Transverse colon (tissue), 4 donors: ENCODE data around the gene KIAA1958.

Experiments
- EP300 ChIP-seq: sonication (generic); formaldehyde crosslinking; IDR thresholded peaks from one replicate; pipeline ENCODE4 v1.6.1; 2017; ENCODE audit warnings: antibody characterized with exemption, low read depth
- POLR2A ChIP-seq: fragments of 450-650 bp; IDR thresholded peaks from one replicate; pipeline ENCODE4 v1.6.1; 2016; ENCODE audit warnings: antibody characterized with exemption, mild to moderate bottlenecking, moderate library complexity
- POLR2AphosphoS5 ChIP-seq, 3 donors: sonication (generic); formaldehyde crosslinking; IDR thresholded peaks; one replicate each; pipeline ENCODE4 v1.6.1; 2016; ENCODE audit warnings: antibody characterized with exemption in 3 of 3
- TF ChIP-seq, protein P1 (sequence below), 5 experiments: fragments of 200-600 bp in 3 of 5; fragments of 450-650 bp in 2 of 5; sonication (generic) in 3 of 5; IDR thresholded peaks; 1 replicate in 2 of 5; 2 replicates in 3 of 5; pipeline ENCODE4 v1.5.1; 2016 to 2017; ENCODE audit warnings: antibody characterized with exemption in 5 of 5, inconsistent platforms in 3 of 5, mild to moderate bottlenecking in 2 of 5, moderate library complexity in 1 of 5

DNA sequence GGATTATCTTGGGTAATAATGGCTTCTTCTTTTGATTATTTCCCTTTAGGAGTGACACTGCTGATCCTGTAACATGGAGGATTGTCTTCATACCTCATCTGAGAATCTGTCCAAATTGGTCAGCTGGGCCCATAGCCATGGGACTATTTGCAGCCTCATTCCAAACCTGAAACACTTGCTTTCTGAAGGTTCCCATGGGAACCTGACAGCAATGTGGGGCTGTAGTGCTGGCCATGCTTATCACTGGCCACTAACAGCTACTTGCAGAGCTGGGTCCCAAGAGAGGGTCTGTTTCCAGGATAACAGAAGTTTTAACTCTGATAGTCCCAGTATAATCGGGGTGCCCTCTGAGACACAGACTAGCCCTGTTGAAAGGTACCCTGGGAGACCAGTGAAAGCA, 87.4 kb downstream of the KIAA1958 start:
- TF ChIP-seq, protein P1, sequence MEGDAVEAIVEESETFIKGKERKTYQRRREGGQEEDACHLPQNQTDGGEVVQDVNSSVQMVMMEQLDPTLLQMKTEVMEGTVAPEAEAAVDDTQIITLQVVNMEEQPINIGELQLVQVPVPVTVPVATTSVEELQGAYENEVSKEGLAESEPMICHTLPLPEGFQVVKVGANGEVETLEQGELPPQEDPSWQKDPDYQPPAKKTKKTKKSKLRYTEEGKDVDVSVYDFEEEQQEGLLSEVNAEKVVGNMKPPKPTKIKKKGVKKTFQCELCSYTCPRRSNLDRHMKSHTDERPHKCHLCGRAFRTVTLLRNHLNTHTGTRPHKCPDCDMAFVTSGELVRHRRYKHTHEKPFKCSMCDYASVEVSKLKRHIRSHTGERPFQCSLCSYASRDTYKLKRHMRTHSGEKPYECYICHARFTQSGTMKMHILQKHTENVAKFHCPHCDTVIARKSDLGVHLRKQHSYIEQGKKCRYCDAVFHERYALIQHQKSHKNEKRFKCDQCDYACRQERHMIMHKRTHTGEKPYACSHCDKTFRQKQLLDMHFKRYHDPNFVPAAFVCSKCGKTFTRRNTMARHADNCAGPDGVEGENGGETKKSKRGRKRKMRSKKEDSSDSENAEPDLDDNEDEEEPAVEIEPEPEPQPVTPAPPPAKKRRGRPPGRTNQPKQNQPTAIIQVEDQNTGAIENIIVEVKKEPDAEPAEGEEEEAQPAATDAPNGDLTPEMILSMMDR (IDR thresholded peaks at IDR 0.05): no peak
- TF ChIP-seq POLR2AphosphoS5 (IDR thresholded peaks at IDR 0.05) (no peak), POLR2A (no peak), EP300 (no peak)
